ENCODE results near the gene HOXA2.

The HOXA2 gene

GRCh38 chr7:27142580-27143022 lies 40.1 kb upstream of the HOXA2 start:
- TF ChIP-seq, protein P1, sequence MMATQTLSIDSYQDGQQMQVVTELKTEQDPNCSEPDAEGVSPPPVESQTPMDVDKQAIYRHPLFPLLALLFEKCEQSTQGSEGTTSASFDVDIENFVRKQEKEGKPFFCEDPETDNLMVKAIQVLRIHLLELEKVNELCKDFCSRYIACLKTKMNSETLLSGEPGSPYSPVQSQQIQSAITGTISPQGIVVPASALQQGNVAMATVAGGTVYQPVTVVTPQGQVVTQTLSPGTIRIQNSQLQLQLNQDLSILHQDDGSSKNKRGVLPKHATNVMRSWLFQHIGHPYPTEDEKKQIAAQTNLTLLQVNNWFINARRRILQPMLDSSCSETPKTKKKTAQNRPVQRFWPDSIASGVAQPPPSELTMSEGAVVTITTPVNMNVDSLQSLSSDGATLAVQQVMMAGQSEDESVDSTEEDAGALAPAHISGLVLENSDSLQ (IDR thresholded peaks at IDR 0.05) = peak; percentile 89
- no peak for TF ChIP-seq LEF1 (IDR thresholded peaks at IDR 0.05; ENCODE audit: borderline replicate concordance)
- no peak for DNase-seq (ENCODE audit: extremely low spot score)
- ChIA-PET POLR2A (interaction anchor here (1.0 to 17.5 kb wide), 15 partner anchors 9 to 456 kb away, joined by 3 to 367 read pairs (median 5); partner anchors contain the start of genes HOXA1, HOXA10, HOXA3 and HOXA7), CTCF (interaction anchor here (0.8 to 4.9 kb wide), 6 partner anchors 9 to 771 kb away, joined by 3 to 20 read pairs (median 6); partner anchors contain the start of gene HOXA3)

DNA sequence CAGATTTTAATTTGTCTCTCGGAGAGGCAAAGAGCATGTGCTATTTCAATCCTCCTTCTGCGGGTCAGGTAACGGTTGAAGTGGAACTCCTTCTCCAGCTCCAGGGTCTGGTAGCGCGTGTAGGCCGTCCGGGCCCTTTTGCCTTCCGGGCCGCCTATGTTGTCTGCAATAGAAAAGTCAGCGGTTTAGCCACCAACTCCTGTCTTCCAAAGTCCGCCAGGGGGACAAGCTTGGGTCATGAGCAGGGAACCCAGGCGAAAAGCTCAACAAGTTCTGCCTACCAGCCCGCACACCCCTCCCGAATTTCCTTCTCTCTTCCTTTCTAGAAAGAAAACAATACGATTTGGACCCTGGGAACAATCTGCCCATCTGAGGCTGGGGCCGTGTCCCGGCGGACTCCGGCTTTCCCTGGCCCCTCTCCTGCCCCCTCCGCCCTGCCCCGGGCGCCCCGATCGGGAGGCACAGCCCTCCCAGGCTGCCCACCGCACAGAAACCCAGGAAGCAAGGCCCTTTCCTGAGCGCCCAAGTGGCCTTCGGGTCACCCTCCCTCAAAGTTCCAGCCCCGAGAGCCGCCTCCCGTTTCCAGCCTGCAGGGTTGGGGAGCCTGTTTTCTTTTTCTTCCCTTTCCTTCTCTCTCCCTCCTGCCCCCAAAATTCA lies 39.6 kb upstream of the HOXA2 start:
- ChIA-PET POLR2A (interaction anchor here (0.9 to 3.5 kb wide), 17 partner anchors 9 to 455 kb away, joined by 3 to 15 read pairs (median 5); partner anchors contain the start of genes HOXA1, HOXA4, HOXA7 and SKAP2), CTCF (interaction anchor here (0.8 to 2.4 kb wide), 7 partner anchors 8 to 770 kb away, joined by 3 to 13 read pairs (median 4); no protein-coding TSS in a partner anchor)
- DNase-seq (ENCODE audit: extremely low spot score) = no peak
- TF ChIP-seq ELF4 (IDR thresholded peaks at IDR 0.05) = no peak
- TF ChIP-seq TARDBP (IDR thresholded peaks at IDR 0.05) = no peak
- TF ChIP-seq ZNF384 (IDR thresholded peaks at IDR 0.05) = no peak
- no peak for TF ChIP-seq FOXA1 (IDR thresholded peaks at IDR 0.05)
- no peak for TF ChIP-seq FOXK2 (IDR thresholded peaks at IDR 0.05)
- TF ChIP-seq HDGF (IDR thresholded peaks at IDR 0.05; ENCODE audit: borderline replicate concordance) = no peak
- TF ChIP-seq FOXM1 (IDR thresholded peaks at IDR 0.05; ENCODE audit: borderline replicate concordance) = no peak

GRCh38 chr7:27141137-27141922 lies 38.8 kb upstream of the HOXA2 start:
- TF ChIP-seq NFRKB (IDR thresholded peaks at IDR 0.05) (no peak), TARDBP (IDR thresholded peaks at IDR 0.05) (no peak), BHLHE40 (IDR thresholded peaks at IDR 0.05; ENCODE audit: borderline replicate concordance) (no peak), HDGF (IDR thresholded peaks at IDR 0.05; ENCODE audit: borderline replicate concordance) (no peak)
- TF ChIP-seq, protein P1 (IDR thresholded peaks at IDR 0.05) = no peak
- ChIA-PET CTCF (interaction anchor here (0.8 to 2.4 kb wide), 7 partner anchors 8 to 770 kb away, joined by 3 to 13 read pairs (median 4); no protein-coding TSS in a partner anchor), POLR2A (interaction anchor here (0.9 to 3.5 kb wide), 16 partner anchors 7 to 454 kb away, joined by 3 to 15 read pairs (median 5); partner anchors contain the start of genes HOXA11, HOXA3, HOXA4 and HOXA7)
- no peak for DNase-seq (ENCODE audit: extremely low spot score)

DNA sequence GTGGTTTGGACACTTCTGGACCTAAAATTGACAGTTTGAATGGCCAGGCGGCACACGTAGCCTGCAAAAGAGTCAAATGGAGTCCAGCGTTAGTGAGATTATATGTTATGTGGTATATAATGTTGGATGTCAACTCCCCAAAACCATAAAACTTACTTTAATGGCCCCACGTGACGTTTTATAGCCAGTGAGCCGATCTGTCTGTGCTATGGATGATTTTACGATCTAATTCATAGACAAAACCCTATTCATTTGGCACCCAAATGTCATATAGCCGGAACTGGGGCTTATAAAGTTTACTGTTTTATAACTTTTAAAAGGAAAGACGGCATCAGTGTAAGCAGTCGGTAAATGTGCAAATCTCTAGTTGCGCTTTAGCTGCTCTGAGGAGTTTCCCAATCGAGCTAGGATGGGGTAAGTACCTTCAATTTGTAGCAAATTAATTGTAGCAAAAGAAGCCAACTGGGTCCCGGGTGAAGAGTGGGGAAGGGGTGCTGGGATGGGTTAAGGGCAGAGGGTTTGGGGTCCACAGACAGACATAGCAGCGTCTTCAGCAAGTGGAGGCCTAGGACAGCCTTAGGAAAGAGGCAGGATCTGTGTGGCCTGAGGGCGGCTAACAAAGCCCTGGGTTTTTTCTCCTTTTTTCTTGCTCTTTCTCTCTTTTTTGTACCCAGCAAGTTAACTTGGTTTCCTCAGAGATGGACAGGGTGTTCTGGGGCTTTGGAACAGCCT lies 37.8 kb upstream of the HOXA2 start:
- no peak for DNase-seq (ENCODE audit: extremely low spot score)
- POLR2A ChIA-PET = interaction anchor here (0.7 to 3.5 kb wide), 17 partner anchors 8 to 283 kb away, joined by 3 to 15 read pairs (median 4); partner anchors contain the start of genes HOXA1, HOXA11, HOXA3 and HOXA4
- peak; percentile 93 for TF ChIP-seq CTBP1 (IDR thresholded peaks at IDR 0.05; ENCODE audit: borderline replicate concordance)
- TF ChIP-seq, protein P1 (IDR thresholded peaks at IDR 0.05) = peak; percentile 94
- no peak for TF ChIP-seq ZNF384 (IDR thresholded peaks at IDR 0.05)
- peak; percentile 67; the same call in 1 of the 2 replicates for TF ChIP-seq ARNT (IDR thresholded peaks at IDR 0.05)
- TF ChIP-seq BHLHE40 (IDR thresholded peaks at IDR 0.05; ENCODE audit: borderline replicate concordance) = peak; percentile 48; the same call in 1 of the 2 replicates
- peak; percentile 41 for TF ChIP-seq L3MBTL2 (conservative IDR thresholded peaks at IDR 0.05)
- TF ChIP-seq HDGF (IDR thresholded peaks at IDR 0.05; ENCODE audit: borderline replicate concordance) = no peak
- TF ChIP-seq ELF4 (IDR thresholded peaks at IDR 0.05) = peak; percentile 43
- peak; percentile 38; the same call in 1 of the 2 replicates for TF ChIP-seq FOXM1 (IDR thresholded peaks at IDR 0.05; ENCODE audit: borderline replicate concordance)
- CTCF ChIA-PET = interaction anchor here (0.5 to 2.4 kb wide), 4 partner anchors 39 to 458 kb away, joined by 3 to 13 read pairs (median 4); no protein-coding TSS in a partner anchor

DNA sequence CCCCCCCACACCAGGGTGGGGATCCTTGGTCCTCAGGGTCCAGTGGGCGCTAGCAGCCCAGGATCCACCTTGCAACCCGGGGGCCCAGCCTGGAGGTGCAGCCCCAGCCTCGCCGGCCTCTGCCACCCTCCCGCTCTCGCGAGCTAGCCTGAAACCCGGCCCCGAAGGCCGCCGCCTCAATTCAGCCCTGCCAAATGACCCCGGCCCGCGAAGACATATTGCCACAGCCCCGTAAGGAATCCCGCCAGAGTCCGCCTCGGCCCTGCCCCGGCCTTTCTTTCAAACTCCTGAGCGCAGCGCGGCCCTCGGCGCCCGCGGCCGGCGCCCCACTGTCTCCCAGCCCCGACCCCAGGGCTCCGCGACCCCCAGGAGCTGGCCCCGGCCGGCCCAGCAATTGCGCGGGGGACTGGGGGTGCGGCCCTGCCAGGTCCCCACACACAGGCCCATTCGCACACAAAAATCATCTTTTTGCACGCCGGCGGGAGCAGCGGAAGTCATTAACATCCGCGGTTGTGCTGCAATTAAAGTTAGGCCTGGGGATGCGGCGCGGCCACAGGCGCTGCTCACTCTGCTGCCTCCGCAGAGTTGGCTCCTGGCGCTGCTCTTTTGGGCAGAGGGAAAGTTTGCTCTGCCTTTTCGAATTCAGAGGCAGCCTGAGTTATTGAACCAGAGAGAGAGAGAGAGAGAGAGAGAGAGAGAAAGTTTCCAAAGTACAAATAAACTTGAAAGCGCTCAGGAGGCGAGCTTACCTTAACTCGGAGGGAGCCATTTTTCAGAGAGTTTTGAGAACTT lies 37.0 kb upstream of the HOXA2 start:
- POLR2A ChIA-PET = interaction anchor here (0.8 to 3.5 kb wide), 11 partner anchors 9 to 280 kb away, joined by 3 to 15 read pairs (median 4); partner anchors contain the start of genes HOXA11, HOXA3 and HOXA7
- TF ChIP-seq SUZ12 (IDR thresholded peaks at IDR 0.05) (no peak), SP1 (IDR thresholded peaks at IDR 0.05) (no peak), TARDBP (IDR thresholded peaks at IDR 0.05) (no peak), LEF1 (IDR thresholded peaks at IDR 0.05; ENCODE audit: borderline replicate concordance) (no peak), ZNF384 (IDR thresholded peaks at IDR 0.05) (no peak), FOXM1 (IDR thresholded peaks at IDR 0.05; ENCODE audit: borderline replicate concordance) (no peak), FOXA1 (IDR thresholded peaks at IDR 0.05) (no peak), ARNT (IDR thresholded peaks at IDR 0.05) (no peak), FOXK2 (IDR thresholded peaks at IDR 0.05) (no peak), L3MBTL2 (conservative IDR thresholded peaks at IDR 0.05) (no peak; the same call in 1 of the 2 replicates), BHLHE40 (IDR thresholded peaks at IDR 0.05; ENCODE audit: borderline replicate concordance) (no peak), HDGF (IDR thresholded peaks at IDR 0.05; ENCODE audit: borderline replicate concordance) (no peak), CTBP1 (IDR thresholded peaks at IDR 0.05; ENCODE audit: borderline replicate concordance) (no peak), NFRKB (IDR thresholded peaks at IDR 0.05) (no peak), ELF4 (IDR thresholded peaks at IDR 0.05) (no peak)
- TF ChIP-seq, protein P1 (IDR thresholded peaks at IDR 0.05) = no peak
- no peak for DNase-seq (ENCODE audit: extremely low spot score)
- CTCF ChIA-PET = interaction anchor here (0.5 to 2.4 kb wide), 4 partner anchors 40 to 457 kb away, joined by 3 to 13 read pairs (median 4); no protein-coding TSS in a partner anchor
